A549 (cell line): Measurements from ENCODE around the gene MYOD1. TPM values are rescaled to one million over a fixed set of nuclear protein-coding genes. Genes with fewer than 3 reads are reported as not detected.

Source experiments
- ATAC-seq, 2 experiments: fragments of 200-7000 bp in 1 of 2; fragments of >200 bp in 1 of 2; cut with Nextera tagmentation in 1 of 2; cut with Tn5 transposase in 1 of 2; 3 replicates each; pipeline versions ENCODE4 v1.8.0 to v1.9.1; 2018 to 2020; ENCODE audit warnings: mild to moderate bottlenecking in 1 of 2, moderate library complexity in 1 of 2
- CTCF ChIA-PET: fragments of 300-600 bp; sonication (Branson Sonifier 250); formaldehyde crosslinking; extraction: SDS; loops from one replicate; lab custom pipeline; 2021; ENCODE audit warnings: antibody characterized with exemption, inconsistent platforms; lab: Yijun Ruan, JAX
- POLR2A ChIA-PET: fragments of 350-600 bp; formaldehyde crosslinking; extraction: SDS; loops from one replicate; lab custom pipeline; 2021; ENCODE audit warnings: antibody characterized with exemption, inconsistent platforms; lab: Yijun Ruan, JAX
- DNase-seq, 2 experiments: peaks; one replicate each; pipeline versions ENCODE4 v3.0.0 to v3.0.0-alpha.2; 2011 to 2016; ENCODE audit warnings: low read depth in 1 of 2, low spot score in 1 of 2
- FAIRE-seq: peaks from 2 replicates; lab custom pipeline; 2011; peaks lifted over from hg19 to GRCh38; lab: Jason Lieb, UNC
- H3K27ac ChIP-seq, 2 experiments: fragments of >200 bp; sonication (Bioruptor Twin); formaldehyde crosslinking; 3 replicates each; pipeline ENCODE4 v1.5.1; 2016 to 2017
- H3K4me1 ChIP-seq: fragments of >200 bp; sonication (Bioruptor Twin); formaldehyde crosslinking; 3 replicates; pipeline ENCODE4 v1.6.1; 2016
- H3K4me2 ChIP-seq: fragments of >200 bp; sonication (Bioruptor Twin); formaldehyde crosslinking; 3 replicates; pipeline ENCODE4 v1.6.1; 2016
- H3K4me3 ChIP-seq: fragments of >200 bp; sonication (Bioruptor Twin); formaldehyde crosslinking; 3 replicates; pipeline ENCODE4 v1.5.1; 2016
- H3K9me3 ChIP-seq: fragments of >200 bp; sonication (Bioruptor Twin); formaldehyde crosslinking; 3 replicates; pipeline ENCODE4 v1.6.1; 2016
- BCL3 ChIP-seq: fragments of >200 bp; sonication (Bioruptor Twin); formaldehyde crosslinking; IDR thresholded peaks from 3 replicates; pipeline ENCODE4 v1.6.1; 2016
- BHLHE40 ChIP-seq: IDR thresholded peaks from 2 replicates; pipeline ENCODE4 v1.6.1; 2012; ENCODE audit warnings: low read depth, low read length, inconsistent platforms
- CEBPB ChIP-seq, 2 experiments: fragments of >200 bp in 1 of 2; sonication (Bioruptor Twin) in 1 of 2; formaldehyde crosslinking in 1 of 2; IDR thresholded peaks; 2 replicates each; pipeline ENCODE4 v1.6.1; 2012 to 2016
- CHD2 ChIP-seq: fragments of 150-350 bp; IDR thresholded peaks from 2 replicates; pipeline ENCODE4 v1.6.1; 2014; ENCODE audit warnings: low read length; ENCODE audit not compliant: partially characterized antibody
- CHD4 ChIP-seq: fragments of 200-600 bp; sonication (generic); IDR thresholded peaks from 2 replicates; pipeline ENCODE4 v1.6.1; 2016; ENCODE audit warnings: antibody characterized with exemption, mild to moderate bottlenecking, borderline replicate concordance
- CTCF ChIP-seq: fragments of >200 bp; sonication (Bioruptor Twin); formaldehyde crosslinking; IDR thresholded peaks from 3 replicates; pipeline ENCODE4 v1.5.1; 2016
- EHMT2 ChIP-seq: fragments of 200-600 bp; sonication (generic); IDR thresholded peaks from 2 replicates; pipeline ENCODE4 v1.6.1; 2016; ENCODE audit warnings: antibody characterized with exemption, low read depth, mild to moderate bottlenecking, moderate library complexity
- FOSB ChIP-seq: fragments of 250-450 bp; sonication (Bioruptor Pico); IDR thresholded peaks from 2 replicates; pipeline ENCODE4 v1.5.0; 2020; ENCODE audit warnings: mild to moderate bottlenecking, moderate library complexity
- FOXS1 ChIP-seq: fragments of 250-450 bp; sonication (Bioruptor Pico); IDR thresholded peaks from 2 replicates; pipeline ENCODE4 v1.5.0; 2020; ENCODE audit warnings: mild to moderate bottlenecking, moderate library complexity
- GATA3 ChIP-seq: IDR thresholded peaks from 2 replicates; pipeline ENCODE4 v1.6.1; 2012; ENCODE audit warnings: borderline replicate concordance
- HOXB13 ChIP-seq: fragments of 250-450 bp; sonication (Bioruptor Pico); IDR thresholded peaks from 2 replicates; pipeline ENCODE4 v1.5.0; 2020; ENCODE audit warnings: low read depth, mild to moderate bottlenecking, moderate library complexity
- HOXB5 ChIP-seq: fragments of 250-450 bp; sonication (Bioruptor Pico); IDR thresholded peaks from 2 replicates; pipeline ENCODE4 v1.5.0; 2020; ENCODE audit warnings: mild to moderate bottlenecking, moderate library complexity
- JUN ChIP-seq, 2 experiments: fragments of >200 bp; sonication (Bioruptor Twin); formaldehyde crosslinking; IDR thresholded peaks; 2 replicates in 1 of 2; 3 replicates in 1 of 2; pipeline ENCODE4 v1.6.1; 2016 to 2017
- JUNB ChIP-seq: fragments of >200 bp; sonication (Bioruptor Twin); formaldehyde crosslinking; IDR thresholded peaks from 2 replicates; pipeline ENCODE4 v1.6.1; 2016
- MYC ChIP-seq: IDR thresholded peaks from 2 replicates; pipeline ENCODE4 v1.6.1; 2012; ENCODE audit warnings: mild to moderate bottlenecking, inconsistent platforms, low read length, improper control_type of control experiment, borderline replicate concordance
- NR3C1 ChIP-seq: fragments of >200 bp; sonication (Bioruptor Twin); formaldehyde crosslinking; IDR thresholded peaks from 3 replicates; pipeline ENCODE4 v1.6.1; 2017
- REST ChIP-seq: fragments of 200-600 bp; sonication (generic); IDR thresholded peaks from 2 replicates; pipeline ENCODE4 v1.6.1; 2016; ENCODE audit warnings: antibody characterized with exemption, mild to moderate bottlenecking, moderate library complexity
- RFX5 ChIP-seq: fragments of 450-650 bp; IDR thresholded peaks from 2 replicates; pipeline ENCODE4 v1.7.1; 2014; ENCODE audit warnings: antibody characterized with exemption, mild to moderate bottlenecking, moderate library complexity
- ZFP36 ChIP-seq: fragments of 450-650 bp; IDR thresholded peaks from 2 replicates; pipeline ENCODE4 v1.6.1; 2014; ENCODE audit warnings: borderline replicate concordance; ENCODE audit not compliant: partially characterized antibody
- WGBS: methylation state at CpG from one replicate; pipeline ENCODE4 v1.1.6; 2017; ENCODE audit errors: missing lambda C conversion rate; 5-methylcytosine and 5-hydroxymethylcytosine counted together
- polyA plus RNA-seq, 4 experiments: library from polyadenylated mRNA; depleted of rRNA in 3 of 4; stranded (reverse); fragments of >200 nt; fragmentation: RNase III in 1 of 4; extraction: RNeasy Plus Mini Kit Qiagen cat#74134 plus additional on column Dnase treatment in 1 of 4; gene quantifications; 2 replicates in 3 of 4; 3 replicates in 1 of 4; pipeline ENCODE4 v1.2.3, GENCODE V29; 2011 to 2017

Gene MYOD1
- polyA plus RNA-seq, 2 of the 4 experiments (the other 2 are of a cell fraction), result not detected

- no peak for DNase-seq
- H3K4me1 ChIP-seq, result no peaks in the 10 kb centered on the region
- H3K4me3 ChIP-seq, result no peak overlapping the region
- H3K4me2 ChIP-seq, result no peak overlapping the region
- TF ChIP-seq FOSB, result no peak
- TF ChIP-seq CHD2, result no peak
- no peak for TF ChIP-seq BCL3
- TF ChIP-seq RFX5, result no peak
- TF ChIP-seq HOXB5 (CRISPR knock-in tag), result no peak
- ChIA-PET POLR2A (no interaction called here), CTCF (interaction anchor here (0.9 kb wide), 1 partner anchor 24 kb away, joined by 3 read pairs; no protein-coding TSS in a partner anchor)
- FAIRE-seq, result no peak
- ATAC-seq, result no peak
- no peaks in the 10 kb centered on the region for H3K9me3 ChIP-seq
- no peak overlapping the region for H3K27ac ChIP-seq
- WGBS, result 19% methylated on average over 6 of the region's 6 CpGs
Measured at GRCh38 chr11:17697175-17697949, 22.0 kb upstream of the MYOD1 start.

GRCh38 chr11:17699147-17700114, 19.9 kb upstream of the MYOD1 start:
- no peak overlapping the region for H3K4me3 ChIP-seq
- CTCF ChIA-PET, result interaction anchor here (1.0 to 1.5 kb wide), 2 partner anchors 101 to 279 kb away, joined by 3 to 8 read pairs; no protein-coding TSS in a partner anchor
- no peaks in the 10 kb centered on the region for H3K4me1 ChIP-seq
- DNase-seq (no peak), FAIRE-seq (no peak), ATAC-seq (no peak)
- TF ChIP-seq CHD2 (no peak), JUN (IDR thresholded peaks at IDR 0.05) (no peak), NR3C1 (no peak), CEBPB (IDR thresholded peaks at IDR 0.05) (no peak), GATA3 (no peak), CHD4 (no peak), ZFP36 (no peak), FOXS1 (CRISPR knock-in tag) (no peak), HOXB13 (CRISPR knock-in tag) (no peak), EHMT2 (no peak), MYC (no peak), CTCF (no peak), BHLHE40 (no peak), JUNB (no peak), REST (no peak)
- no peak overlapping the region for H3K27ac ChIP-seq
- H3K4me2 ChIP-seq, result no peak overlapping the region
- H3K9me3 ChIP-seq, result no peaks in the 10 kb centered on the region
- 71% methylated on average over 3 of the region's 5 CpGs for WGBS
- POLR2A ChIA-PET, result no interaction called here
